ENCODE measurements around the gene TMED10.

The TMED10 gene

DNA sequence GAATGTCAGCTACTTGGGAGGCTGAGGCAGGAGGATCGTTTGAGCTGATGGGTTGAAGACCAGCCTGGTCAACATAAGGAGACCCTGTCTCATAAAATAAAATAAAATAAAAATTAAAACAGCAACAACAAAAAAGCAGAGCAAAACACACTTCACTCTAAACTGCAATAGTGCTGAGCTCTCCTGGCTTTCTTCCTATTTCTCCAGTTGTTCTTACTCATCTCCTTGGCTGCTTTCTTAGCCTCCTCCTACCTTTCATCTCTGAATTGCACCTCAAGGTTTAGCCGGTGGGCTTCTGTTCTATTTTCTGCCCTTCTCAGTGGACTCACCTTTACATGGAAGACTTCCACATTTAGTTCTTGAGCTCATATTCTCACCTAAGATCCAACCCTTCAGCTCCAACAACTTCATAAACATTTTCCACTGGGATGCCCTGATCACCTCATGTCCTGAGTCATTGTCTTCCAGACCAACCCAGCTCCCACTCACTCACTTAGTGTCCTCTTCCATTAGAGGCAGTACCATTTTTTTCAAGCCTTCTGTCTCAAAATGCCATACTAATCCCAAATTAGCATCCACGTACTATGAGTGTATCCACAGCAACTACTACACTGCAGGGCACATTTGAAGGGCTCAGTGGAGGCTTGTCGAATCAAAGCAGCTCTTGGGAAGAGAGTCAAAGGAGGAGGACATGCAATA is 41.2 kb upstream of the TMED10 start:
- POLR2A ChIA-PET = no interaction called here
- no peak for DNase-seq
- no peak overlapping the region for H3K27ac ChIP-seq (ENCODE audit: insufficient read depth in 1 of 2, low read depth in 1 of 2, low read length in 2 of 2, poor library complexity in 1 of 2, severe bottlenecking in 2 of 2)

DNA sequence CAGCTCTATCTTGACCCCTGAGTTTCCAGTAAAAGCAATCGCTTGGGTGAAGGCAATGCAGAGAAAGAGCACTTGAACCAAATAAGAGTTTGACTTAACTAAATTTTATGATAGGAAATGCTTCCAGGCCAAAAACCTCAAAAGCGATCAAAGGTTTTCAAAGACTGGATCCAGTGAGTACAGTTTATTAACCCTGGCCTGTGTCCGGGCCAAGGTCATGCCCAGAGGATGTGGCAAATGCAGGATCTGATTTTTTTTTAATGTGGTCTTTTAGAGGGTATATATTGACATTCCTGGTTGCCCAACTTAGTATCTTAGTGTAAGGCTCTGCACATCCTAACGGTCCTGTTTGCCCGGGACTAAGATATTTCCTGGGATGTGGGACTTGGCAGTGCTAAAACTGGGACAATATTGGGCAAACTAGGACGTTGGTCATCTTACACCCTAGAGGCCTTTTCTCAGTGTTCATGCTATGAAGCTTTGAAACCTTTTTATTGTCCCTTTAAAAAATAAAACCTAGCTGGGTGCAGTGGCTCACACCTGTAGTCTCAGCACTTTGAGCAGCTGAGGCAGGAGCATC is 40.1 kb upstream of the TMED10 start:
- CTCF ChIA-PET = interaction anchor here (1.2 to 2.4 kb wide), 3 partner anchors 14 to 35 kb away, joined by 3 to 6 read pairs (median 4); no protein-coding TSS in a partner anchor
- H3K4me1 ChIP-seq (ENCODE audit: control extremely low read depth in 1 of 4, control insufficient read depth in 4 of 4, insufficient read depth in 4 of 4, low read length in 3 of 4) = peaks cover 0 to 15% (median 4%) of the 10 kb centered on the region in 4 experiments
- DNase-seq = no peak
- no peaks in the 10 kb centered on the region for H3K27me3 ChIP-seq (replicated peaks in 2 of 5; ENCODE audit: control insufficient read depth in 4 of 5, insufficient read depth in 5 of 5, low read length in 4 of 5)
- H3K9me3 ChIP-seq (ENCODE audit: control extremely low read depth in 1 of 5, control insufficient read depth in 4 of 5, insufficient read depth in 2 of 5, low read depth in 1 of 5, low read length in 4 of 5) = no peaks in the 10 kb centered on the region
- no peak overlapping the region for H3K4me3 ChIP-seq (ENCODE audit: control insufficient read depth in 1 of 7, extremely low read depth in 1 of 7, insufficient read depth in 4 of 7, low read depth in 2 of 7, low read length in 6 of 7)
- 100% methylated on average over 5 of the region's 6 CpGs for WGBS (ENCODE audit: insufficient coverage)
- no peak overlapping the region for H3K27ac ChIP-seq (ENCODE audit: insufficient read depth in 1 of 2, low read depth in 1 of 2, low read length in 2 of 2, poor library complexity in 1 of 2, severe bottlenecking in 2 of 2)
- POLR2A ChIA-PET = interaction anchor here (0.6 to 1.0 kb wide), 2 partner anchors 24 to 61 kb away, joined by 3 read pairs; no protein-coding TSS in a partner anchor
- H3K36me3 ChIP-seq (ENCODE audit: control insufficient read depth in 4 of 4, insufficient read depth in 4 of 4, low read length in 3 of 4) = no peaks in the 10 kb centered on the region

More for the DNA sequence above, 41.2 kb upstream of the TMED10 start:
- CTCF ChIA-PET = interaction anchor here (0.9 to 2.4 kb wide), 6 partner anchors 10 to 76 kb away, joined by 3 to 7 read pairs (median 4); no protein-coding TSS in a partner anchor
- Histone ChIP-seq H3K9me3 (ENCODE audit: control extremely low read depth in 1 of 5, control insufficient read depth in 4 of 5, insufficient read depth in 2 of 5, low read depth in 1 of 5, low read length in 4 of 5) (no peaks in the 10 kb centered on the region), H3K4me3 (ENCODE audit: control insufficient read depth in 1 of 7, extremely low read depth in 1 of 7, insufficient read depth in 4 of 7, low read depth in 2 of 7, low read length in 6 of 7) (no peak overlapping the region), H3K4me1 (ENCODE audit: control extremely low read depth in 1 of 4, control insufficient read depth in 4 of 4, insufficient read depth in 4 of 4, low read length in 3 of 4) (peaks cover 0 to 21% (median 4%) of the 10 kb centered on the region in 4 experiments), H3K36me3 (ENCODE audit: control insufficient read depth in 4 of 4, insufficient read depth in 4 of 4, low read length in 3 of 4) (no peaks in the 10 kb centered on the region), H3K27me3 (replicated peaks in 2 of 5; ENCODE audit: control insufficient read depth in 4 of 5, insufficient read depth in 5 of 5, low read length in 4 of 5) (no peaks in the 10 kb centered on the region)
- WGBS (ENCODE audit: insufficient coverage) = 100% methylated on average over 2 of the region's 4 CpGs

DNA sequence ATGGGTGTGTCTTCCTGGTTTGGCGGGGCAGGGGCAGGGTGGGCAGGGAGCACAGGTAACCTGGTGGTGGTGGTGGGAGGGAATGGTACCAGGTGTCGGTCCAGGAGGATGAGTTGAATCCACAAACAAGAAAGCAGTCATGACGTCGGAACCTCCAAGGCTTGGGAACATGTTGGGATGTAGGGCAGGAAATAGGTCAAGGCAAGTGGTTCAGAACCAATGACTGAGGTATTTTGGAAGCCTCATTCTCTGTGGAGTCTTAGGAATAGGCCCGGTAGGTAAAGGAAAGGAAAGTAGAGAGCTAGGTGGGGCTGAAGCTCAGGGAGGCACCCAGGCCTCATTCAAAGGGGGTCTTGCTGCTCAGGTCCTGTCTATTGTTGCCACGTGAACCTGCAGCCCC is 39.1 kb upstream of the TMED10 start:
- no peaks in the 10 kb centered on the region for H3K9me3 ChIP-seq (ENCODE audit: control extremely low read depth in 1 of 5, control insufficient read depth in 4 of 5, insufficient read depth in 2 of 5, low read depth in 1 of 5, low read length in 4 of 5)
- no peak overlapping the region for H3K4me3 ChIP-seq (ENCODE audit: control insufficient read depth in 1 of 7, extremely low read depth in 1 of 7, insufficient read depth in 4 of 7, low read depth in 2 of 7, low read length in 6 of 7)
- no peak for DNase-seq
- H3K27me3 ChIP-seq (replicated peaks in 2 of 5; ENCODE audit: control insufficient read depth in 4 of 5, insufficient read depth in 5 of 5, low read length in 4 of 5) = no peaks in the 10 kb centered on the region
- H3K27ac ChIP-seq (ENCODE audit: insufficient read depth in 1 of 2, low read depth in 1 of 2, low read length in 2 of 2, poor library complexity in 1 of 2, severe bottlenecking in 2 of 2) = no peak overlapping the region
- 90% methylated on average over 4 of the region's 6 CpGs for WGBS (ENCODE audit: insufficient coverage)
- no peaks in the 10 kb centered on the region for H3K36me3 ChIP-seq (ENCODE audit: control insufficient read depth in 4 of 4, insufficient read depth in 4 of 4, low read length in 3 of 4)
- peaks cover 0 to 15% (median 4%) of the 10 kb centered on the region in 4 experiments for H3K4me1 ChIP-seq (ENCODE audit: control extremely low read depth in 1 of 4, control insufficient read depth in 4 of 4, insufficient read depth in 4 of 4, low read length in 3 of 4)
- ChIA-PET CTCF (interaction anchor here (1.4 to 2.4 kb wide), 2 partner anchors 21 to 36 kb away, joined by 3 to 6 read pairs; no protein-coding TSS in a partner anchor), POLR2A (interaction anchor here (1.0 kb wide), 1 partner anchor 62 kb away, joined by 3 read pairs; no protein-coding TSS in a partner anchor)

GRCh38 chr14:75214558-75214957 is 38.1 kb upstream of the TMED10 start:
- CTCF ChIA-PET = interaction anchor here (0.7 to 1.4 kb wide), 6 partner anchors 11 to 61 kb away, joined by 3 to 4 read pairs (median 3); no protein-coding TSS in a partner anchor
- peak in 1 of 3 donors; percentile 25 for DNase-seq
- WGBS (ENCODE audit: insufficient coverage) = 92% methylated on average over 3 of the region's 5 CpGs
- H3K36me3 ChIP-seq (ENCODE audit: control insufficient read depth in 4 of 4, insufficient read depth in 4 of 4, low read length in 3 of 4) = no peaks in the 10 kb centered on the region
- H3K27ac ChIP-seq (ENCODE audit: insufficient read depth in 1 of 2, low read depth in 1 of 2, low read length in 2 of 2, poor library complexity in 1 of 2, severe bottlenecking in 2 of 2) = no peak overlapping the region
- POLR2A ChIA-PET = no interaction called here
- H3K4me1 ChIP-seq (ENCODE audit: control extremely low read depth in 1 of 4, control insufficient read depth in 4 of 4, insufficient read depth in 4 of 4, low read length in 3 of 4) = peaks cover 0 to 15% (median 4%) of the 10 kb centered on the region in 4 experiments
- H3K9me3 ChIP-seq (ENCODE audit: control extremely low read depth in 1 of 5, control insufficient read depth in 4 of 5, insufficient read depth in 2 of 5, low read depth in 1 of 5, low read length in 4 of 5) = no peaks in the 10 kb centered on the region
- no peak overlapping the region for H3K4me3 ChIP-seq (ENCODE audit: control insufficient read depth in 1 of 7, extremely low read depth in 1 of 7, insufficient read depth in 4 of 7, low read depth in 2 of 7, low read length in 6 of 7)
- no peaks in the 10 kb centered on the region for H3K27me3 ChIP-seq (replicated peaks in 2 of 5; ENCODE audit: control insufficient read depth in 4 of 5, insufficient read depth in 5 of 5, low read length in 4 of 5)

- no peak overlapping the region for H3K27ac ChIP-seq (ENCODE audit: insufficient read depth in 1 of 2, low read depth in 1 of 2, low read length in 2 of 2, poor library complexity in 1 of 2, severe bottlenecking in 2 of 2)
- H3K36me3 ChIP-seq (ENCODE audit: control insufficient read depth in 4 of 4, insufficient read depth in 4 of 4, low read length in 3 of 4) = no peaks in the 10 kb centered on the region
- H3K4me3 ChIP-seq (ENCODE audit: control insufficient read depth in 1 of 7, extremely low read depth in 1 of 7, insufficient read depth in 4 of 7, low read depth in 2 of 7, low read length in 6 of 7) = no peak overlapping the region
- peaks cover 0 to 15% (median 4%) of the 10 kb centered on the region in 4 experiments for H3K4me1 ChIP-seq (ENCODE audit: control extremely low read depth in 1 of 4, control insufficient read depth in 4 of 4, insufficient read depth in 4 of 4, low read length in 3 of 4)
- ChIA-PET POLR2A (no interaction called here), CTCF (interaction anchor here (0.5 kb wide), 1 partner anchor 1375 kb away, joined by 3 read pairs; no protein-coding TSS in a partner anchor)
- no peaks in the 10 kb centered on the region for H3K9me3 ChIP-seq (ENCODE audit: control extremely low read depth in 1 of 5, control insufficient read depth in 4 of 5, insufficient read depth in 2 of 5, low read depth in 1 of 5, low read length in 4 of 5)
- DNase-seq = no peak
- no peaks in the 10 kb centered on the region for H3K27me3 ChIP-seq (replicated peaks in 2 of 5; ENCODE audit: control insufficient read depth in 4 of 5, insufficient read depth in 5 of 5, low read length in 4 of 5)
- WGBS (ENCODE audit: insufficient coverage) = 55% methylated on average over 2 of the region's 4 CpGs
Observed at GRCh38 chr14:75213172-75213571, 36.8 kb upstream of the TMED10 start.

DNA sequence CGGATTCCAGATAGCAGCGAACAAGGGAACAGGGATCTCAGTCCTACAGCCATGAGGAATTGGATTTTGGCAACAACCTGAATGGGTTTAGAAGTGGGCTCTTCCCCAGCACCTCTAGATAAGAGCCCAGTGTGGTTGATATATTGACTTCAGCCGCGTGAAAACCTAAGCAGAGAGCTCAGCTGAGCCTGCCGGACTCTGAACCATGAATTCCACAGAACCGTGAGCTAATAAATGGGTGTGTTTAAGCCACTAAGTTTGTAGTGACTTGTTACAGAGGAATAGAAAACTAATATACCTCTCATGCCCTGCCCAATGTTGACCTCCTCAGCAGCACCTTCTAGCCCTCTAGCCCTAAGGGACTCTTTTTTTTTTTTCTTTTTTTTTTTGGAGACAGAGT is 32.4 kb upstream of the TMED10 start:
- Histone ChIP-seq H3K9me3 (ENCODE audit: control extremely low read depth in 1 of 5, control insufficient read depth in 4 of 5, insufficient read depth in 2 of 5, low read depth in 1 of 5, low read length in 4 of 5) (no peaks in the 10 kb centered on the region), H3K4me1 (ENCODE audit: control extremely low read depth in 1 of 4, control insufficient read depth in 4 of 4, insufficient read depth in 4 of 4, low read length in 3 of 4) (peaks cover 0 to 21% (median 4%) of the 10 kb centered on the region in 4 experiments), H3K27me3 (replicated peaks in 2 of 5; ENCODE audit: control insufficient read depth in 4 of 5, insufficient read depth in 5 of 5, low read length in 4 of 5) (peaks cover 0 to 2% (median 0%) of the 10 kb centered on the region in 5 experiments), H3K36me3 (ENCODE audit: control insufficient read depth in 4 of 4, insufficient read depth in 4 of 4, low read length in 3 of 4) (no peaks in the 10 kb centered on the region), H3K4me3 (ENCODE audit: control insufficient read depth in 1 of 7, extremely low read depth in 1 of 7, insufficient read depth in 4 of 7, low read depth in 2 of 7, low read length in 6 of 7) (no peak overlapping the region), H3K27ac (ENCODE audit: insufficient read depth in 1 of 2, low read depth in 1 of 2, low read length in 2 of 2, poor library complexity in 1 of 2, severe bottlenecking in 2 of 2) (no peak overlapping the region)
- CTCF ChIA-PET = no interaction called here
- POLR2A ChIA-PET = no interaction called here
- 94% methylated on average over 2 of the region's 6 CpGs for whole genome bisulfite sequencing (ENCODE audit: insufficient coverage)
- no peak for DNase-seq

DNA sequence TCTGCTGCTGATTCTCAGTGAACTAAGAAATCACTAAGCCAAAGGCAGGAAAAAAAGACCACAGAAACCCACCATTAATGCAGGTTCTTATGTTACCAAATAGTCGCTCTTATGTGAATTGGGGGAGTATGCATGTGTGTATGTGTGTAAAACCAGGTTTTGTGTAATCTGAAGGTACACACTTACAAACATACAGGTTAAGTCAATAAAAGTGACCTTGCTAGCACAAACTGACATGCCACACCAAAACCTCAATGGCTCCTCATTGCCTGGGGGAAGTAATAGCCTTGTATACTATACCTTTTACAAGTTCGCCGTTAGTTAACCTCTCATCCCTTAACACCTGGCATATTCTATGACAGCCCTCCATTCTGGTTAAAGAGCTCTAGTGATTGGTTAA is 29.8 kb upstream of the TMED10 start:
- H3K27ac ChIP-seq (ENCODE audit: insufficient read depth in 1 of 2, low read depth in 1 of 2, low read length in 2 of 2, poor library complexity in 1 of 2, severe bottlenecking in 2 of 2) = no peak overlapping the region
- 100% methylated on average over 2 of the region's 3 CpGs for WGBS (ENCODE audit: insufficient coverage)

More for the DNA sequence above, 29.8 kb upstream of the TMED10 start:
- Histone ChIP-seq H3K27me3 (replicated peaks in 2 of 5; ENCODE audit: control insufficient read depth in 4 of 5, insufficient read depth in 5 of 5, low read length in 4 of 5) (peaks cover 0 to 2% (median 0%) of the 10 kb centered on the region in 5 experiments), H3K36me3 (ENCODE audit: control insufficient read depth in 4 of 4, insufficient read depth in 4 of 4, low read length in 3 of 4) (no peaks in the 10 kb centered on the region), H3K9me3 (ENCODE audit: control extremely low read depth in 1 of 5, control insufficient read depth in 4 of 5, insufficient read depth in 2 of 5, low read depth in 1 of 5, low read length in 4 of 5) (no peaks in the 10 kb centered on the region), H3K4me3 (ENCODE audit: control insufficient read depth in 1 of 7, extremely low read depth in 1 of 7, insufficient read depth in 4 of 7, low read depth in 2 of 7, low read length in 6 of 7) (no peak overlapping the region), H3K4me1 (ENCODE audit: control extremely low read depth in 1 of 4, control insufficient read depth in 4 of 4, insufficient read depth in 4 of 4, low read length in 3 of 4) (peaks cover 0 to 14% (median 4%) of the 10 kb centered on the region in 4 experiments)
- ChIA-PET CTCF (interaction anchor here (0.6 kb wide), 1 partner anchor 16 kb away, joined by 3 read pairs; no protein-coding TSS in a partner anchor), POLR2A (no interaction called here)
- DNase-seq = no peak
